Measurements from ENCODE around the gene NAA30.

The NAA30 gene

DNA sequence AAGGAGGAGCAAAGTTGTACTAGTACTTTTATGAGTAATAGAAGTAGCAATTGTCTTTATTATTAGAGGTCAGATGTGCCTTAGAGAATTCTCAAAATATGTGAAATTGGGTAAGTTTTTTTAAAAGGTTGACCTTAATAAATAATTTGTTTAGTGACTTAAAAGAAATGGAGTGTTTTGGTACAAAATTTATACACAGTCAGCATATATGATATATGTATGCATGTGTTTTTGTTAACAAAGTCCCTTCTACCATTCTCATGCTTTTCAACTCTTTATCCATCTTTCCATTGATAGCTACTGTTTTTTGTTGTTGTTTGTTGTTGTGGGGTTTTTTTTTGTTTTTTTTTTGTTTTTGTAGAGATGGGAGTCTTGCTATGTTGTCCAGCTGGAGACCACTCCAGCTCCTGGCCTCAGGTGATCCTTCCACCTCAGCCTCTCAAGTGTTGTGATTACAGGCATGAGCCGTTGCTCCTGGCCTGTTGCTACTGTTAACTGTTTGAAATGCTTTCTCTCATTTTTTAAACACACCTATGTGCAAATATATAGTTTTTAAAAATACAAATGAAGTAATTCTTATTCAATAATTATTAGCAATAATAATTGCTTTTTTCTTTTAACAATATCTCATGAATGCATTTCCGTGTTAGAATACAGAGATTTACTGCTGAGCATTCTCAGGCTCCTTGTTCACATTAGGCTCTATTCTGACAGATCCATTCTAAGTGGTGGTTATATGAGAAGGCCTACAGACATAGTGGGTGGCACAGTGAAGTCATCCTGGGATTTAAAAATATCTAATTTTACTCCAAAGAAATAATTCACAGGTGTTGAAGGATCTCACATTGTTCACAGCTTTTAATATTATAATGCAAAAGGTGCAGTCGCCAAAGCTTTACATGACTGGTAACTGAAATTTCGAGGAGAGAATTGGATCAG lies 10.4 kb downstream of the NAA30 start:
- DNase-seq: no peak

DNA sequence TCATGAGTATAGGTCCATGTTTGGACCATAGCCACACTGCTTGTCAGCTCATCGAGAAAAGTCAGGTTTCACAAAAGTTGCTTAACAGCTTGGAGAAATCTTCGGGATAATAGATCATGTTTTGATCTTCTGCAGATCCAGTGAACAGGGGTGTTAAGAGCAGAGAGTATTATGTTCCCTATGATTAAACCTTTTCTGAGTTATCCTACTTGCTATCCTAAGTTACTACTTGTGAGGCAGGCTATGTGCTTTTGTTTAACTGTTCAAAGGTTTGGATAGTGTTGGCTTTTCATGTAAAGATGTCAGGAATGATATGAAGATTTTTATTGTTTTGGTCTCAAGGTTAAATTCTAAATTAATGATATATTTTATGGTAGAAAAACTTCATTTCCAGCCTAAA lies 11.1 kb downstream of the NAA30 start:
- DNase-seq: no peak

DNA sequence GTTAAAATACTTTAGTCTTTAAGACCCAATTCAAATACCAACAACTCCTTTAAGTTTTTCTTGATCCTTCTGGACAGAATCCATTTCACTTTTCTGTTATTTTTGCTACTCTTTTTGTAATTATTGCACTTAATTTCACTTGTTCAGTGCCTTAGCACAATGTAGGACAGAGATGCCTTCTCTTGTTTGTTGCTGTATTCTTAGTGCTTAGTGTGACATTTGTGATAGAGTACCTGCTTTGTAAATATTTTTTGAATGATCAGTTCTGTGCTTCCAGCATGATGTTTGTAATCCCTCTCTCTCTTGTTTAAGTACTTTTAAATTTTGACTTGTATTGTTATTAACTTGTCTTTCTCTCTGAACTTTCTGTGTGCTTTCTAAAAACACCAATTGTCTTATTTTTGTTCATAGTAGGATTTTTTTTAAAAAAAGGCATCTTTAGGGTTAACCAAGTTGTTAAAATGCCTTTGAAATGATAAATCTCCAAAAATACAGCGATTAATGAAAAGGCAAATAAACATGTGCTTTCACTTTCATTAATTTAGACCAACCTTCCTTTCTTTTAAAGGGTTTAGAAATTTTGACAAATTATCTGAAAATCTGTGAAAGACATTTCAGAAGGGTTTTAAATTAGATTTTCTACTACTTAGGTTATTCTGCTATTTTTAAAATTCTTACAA lies 11.9 kb downstream of the NAA30 start:
- no peak for DNase-seq

DNA sequence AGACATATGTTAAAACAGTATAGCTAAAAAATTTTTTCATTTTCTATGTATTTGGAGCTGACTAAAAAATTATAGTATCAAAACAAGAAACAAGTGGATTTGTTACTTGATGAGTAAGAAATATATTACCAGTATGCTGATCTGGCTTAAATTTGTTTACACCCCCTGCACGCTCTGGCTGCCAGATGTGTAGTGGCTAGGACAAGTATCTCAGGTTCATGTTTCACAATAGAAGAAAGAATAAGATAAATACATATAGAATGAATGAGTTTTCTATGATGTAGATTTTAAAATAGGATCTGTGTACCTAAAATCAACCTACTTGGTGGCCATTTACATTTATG lies 13.1 kb downstream of the NAA30 start:
- no peak for DNase-seq

DNA sequence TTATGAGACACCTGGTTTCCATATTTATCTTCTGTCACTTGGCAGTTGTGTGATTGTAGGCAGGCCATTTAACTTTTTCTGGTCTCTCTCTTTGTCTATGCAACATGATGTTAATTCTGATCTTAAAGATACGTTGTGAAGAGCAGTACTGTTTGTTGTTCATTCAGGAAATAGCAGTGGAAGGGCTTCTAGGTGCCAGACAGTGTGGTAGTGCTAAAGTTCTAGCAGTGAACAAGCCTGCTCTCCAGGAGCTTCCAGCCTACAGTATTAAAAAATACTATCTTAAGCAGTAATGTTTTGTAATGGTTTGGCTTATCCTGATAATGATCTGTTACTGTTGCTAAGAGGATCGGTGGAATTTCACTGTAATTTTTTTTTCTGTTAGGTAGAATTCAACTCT lies 15.2 kb downstream of the NAA30 start:
- DNase-seq: no peak

DNA sequence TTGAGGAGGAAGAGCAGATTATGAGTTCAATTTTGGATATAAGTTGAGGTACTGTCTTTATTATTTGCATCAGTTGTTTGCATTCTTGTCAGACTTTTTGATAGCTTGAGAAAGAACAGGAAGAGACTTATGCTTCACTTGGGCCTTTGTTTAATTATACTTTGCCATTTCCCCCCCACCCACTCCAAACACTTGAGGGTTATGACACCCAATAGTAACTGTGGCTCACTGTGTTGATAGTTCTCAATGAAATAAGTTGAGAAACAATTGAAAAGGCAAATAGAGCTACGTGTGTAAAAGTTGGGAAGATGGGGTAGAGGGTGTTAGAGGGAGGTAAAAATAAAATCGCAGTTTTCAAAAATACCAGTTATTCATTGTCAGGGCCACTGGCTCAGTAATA lies 17.7 kb downstream of the NAA30 start:
- no peak for DNase-seq

DNA sequence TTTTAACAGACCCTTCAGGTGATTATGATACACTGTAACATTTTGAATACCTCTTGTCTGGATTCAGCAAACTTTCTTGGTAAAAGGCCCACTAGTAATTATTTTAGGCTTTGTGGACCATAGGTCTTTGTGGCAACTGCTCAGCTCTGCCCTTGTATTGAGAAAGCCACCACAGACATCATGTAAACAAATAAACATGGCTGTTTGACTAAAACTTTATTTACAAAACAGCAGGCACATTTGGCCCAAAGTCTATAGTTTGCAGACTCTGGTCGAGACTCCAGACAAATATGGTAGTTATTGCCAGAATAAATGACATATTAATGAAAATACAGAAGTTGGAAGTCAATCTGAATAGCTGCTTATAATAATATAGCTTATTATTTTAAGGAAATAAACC lies 18.2 kb downstream of the NAA30 start:
- DNase-seq: no peak

DNA sequence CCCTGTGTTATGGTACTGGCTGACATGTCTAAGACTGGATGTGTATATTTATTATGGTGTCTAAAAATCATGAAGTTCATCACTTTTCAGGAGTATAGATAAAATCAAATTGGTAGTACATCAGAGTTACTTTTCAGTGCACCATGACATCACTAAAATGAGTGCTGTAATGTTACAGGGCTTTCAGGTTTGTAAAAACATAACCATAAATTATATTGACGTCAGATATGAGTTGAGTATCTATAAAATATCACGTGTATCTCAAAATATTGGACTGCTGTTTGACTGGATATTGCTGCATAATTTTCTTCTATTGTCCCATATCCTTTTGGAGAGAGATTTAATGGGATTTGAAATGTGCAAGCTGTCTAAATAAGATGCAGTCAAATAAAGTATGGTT lies 22.0 kb downstream of the NAA30 start:
- DNase-seq: no peak

DNA sequence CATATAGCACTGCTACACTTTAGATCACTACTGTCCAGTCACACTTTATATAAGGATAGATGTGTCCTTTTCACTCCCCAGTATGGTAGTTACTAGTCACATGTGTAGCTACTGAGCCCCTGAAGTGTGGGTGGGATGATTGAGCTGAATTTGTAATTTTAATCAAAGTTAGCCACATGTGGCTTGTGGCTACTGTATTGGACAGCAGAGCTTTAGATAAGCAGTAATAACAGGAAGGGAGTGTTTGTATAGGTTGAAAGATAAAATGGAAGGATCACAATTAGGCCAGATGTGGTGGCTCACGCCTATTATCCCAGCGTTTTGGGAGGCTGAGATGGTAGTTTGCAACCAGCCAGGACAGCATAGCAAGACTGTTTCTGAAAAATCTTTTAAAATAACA lies 23.5 kb downstream of the NAA30 start:
- DNase-seq: no peak

DNA sequence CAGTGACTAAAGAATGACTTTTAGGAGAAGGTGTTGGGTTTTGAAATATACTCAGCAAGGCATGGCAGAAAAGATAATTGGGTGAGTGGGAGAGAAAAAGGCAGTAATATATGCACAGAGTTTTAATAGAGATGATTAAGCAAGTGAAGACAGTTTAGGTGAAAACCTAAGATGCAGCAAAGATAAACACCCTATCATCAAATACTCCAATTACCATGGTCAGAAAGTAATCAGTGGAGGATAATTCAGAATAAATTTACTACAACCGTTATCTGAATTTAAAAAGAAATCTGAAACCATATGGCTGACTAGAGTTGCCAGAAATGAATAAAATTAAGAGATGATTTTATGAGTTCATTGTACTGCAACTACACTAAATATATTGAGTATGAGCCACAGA lies 26.8 kb downstream of the NAA30 start:
- DNase-seq: no peak

DNA sequence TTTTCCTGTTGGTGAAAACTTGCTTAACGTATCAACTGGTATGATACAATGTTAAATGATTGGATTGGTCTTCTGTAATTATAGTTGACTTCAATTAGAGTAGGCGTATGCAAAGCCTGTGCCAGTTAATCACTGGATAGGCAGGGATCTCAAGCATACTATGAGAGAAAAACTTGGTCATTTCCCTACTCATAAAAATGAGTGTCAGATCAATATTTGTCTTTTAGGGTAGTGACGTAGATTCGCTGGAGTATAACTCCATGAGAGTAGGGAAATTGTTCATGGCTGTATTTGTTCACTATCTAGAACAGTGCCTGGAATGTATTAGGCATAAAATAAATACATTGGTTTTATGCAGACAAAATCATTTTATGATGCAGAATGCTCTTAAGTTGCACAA lies 28.6 kb downstream of the NAA30 start:
- DNase-seq: no peak

DNA sequence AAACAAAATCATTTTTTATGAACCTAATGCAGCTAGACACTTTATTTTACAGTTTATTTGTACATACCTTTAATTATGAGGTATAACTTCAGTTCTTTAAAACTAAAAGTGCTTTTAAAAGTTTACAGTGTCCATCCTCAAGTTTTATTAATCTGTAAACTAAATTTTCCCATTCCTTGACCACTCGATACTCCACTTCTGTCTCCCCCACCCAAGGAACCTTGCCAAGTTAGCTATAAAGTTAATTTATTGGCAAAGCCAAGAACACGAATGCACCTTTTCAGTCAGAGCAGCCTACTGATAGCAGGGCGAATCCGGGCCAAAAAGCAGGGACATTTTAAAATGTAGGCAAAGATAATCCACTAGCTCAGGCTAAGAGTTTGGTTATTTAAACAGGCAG lies 29.6 kb downstream of the NAA30 start:
- DNase-seq: no peak

DNA sequence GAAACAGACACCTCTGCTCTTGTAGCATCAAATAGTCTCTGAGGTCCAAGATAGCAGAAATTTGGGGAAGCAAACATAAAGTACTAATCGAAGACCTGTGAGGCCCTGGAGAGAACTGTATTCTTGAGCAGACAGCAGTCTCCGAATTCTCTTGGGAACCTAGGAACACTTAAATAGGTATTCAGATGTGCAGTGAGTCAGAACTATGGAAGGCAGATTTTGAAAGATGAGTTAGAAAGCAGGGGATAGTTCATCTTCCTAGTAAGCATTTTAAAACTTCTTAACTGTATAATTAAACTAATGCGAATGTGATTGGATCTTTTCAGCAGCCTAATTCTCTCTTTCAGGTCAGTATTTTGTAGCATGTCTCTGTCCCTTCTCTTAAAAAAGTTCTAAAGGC lies 30.6 kb downstream of the NAA30 start:
- no peak for DNase-seq

DNA sequence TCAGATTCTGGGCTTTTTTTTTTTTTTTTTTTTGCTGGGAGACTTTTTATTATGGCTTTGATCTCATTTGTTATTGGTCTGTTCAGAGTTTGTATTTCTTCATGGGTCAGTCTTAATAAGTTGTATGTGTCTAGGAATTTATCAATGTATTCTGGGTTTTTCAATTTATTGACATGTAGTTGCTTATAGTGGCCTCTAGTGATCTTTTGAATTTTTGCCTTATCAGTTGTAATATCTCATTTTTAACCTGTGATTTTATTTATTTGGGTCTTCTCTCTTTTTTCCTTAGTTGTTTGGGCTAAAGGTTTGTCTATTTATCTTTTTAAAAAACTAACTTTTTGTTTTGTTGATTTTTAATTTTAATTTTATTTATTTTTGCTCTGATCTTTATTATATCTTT lies 45.5 kb downstream of the NAA30 start:
- DNase-seq: no peak

DNA sequence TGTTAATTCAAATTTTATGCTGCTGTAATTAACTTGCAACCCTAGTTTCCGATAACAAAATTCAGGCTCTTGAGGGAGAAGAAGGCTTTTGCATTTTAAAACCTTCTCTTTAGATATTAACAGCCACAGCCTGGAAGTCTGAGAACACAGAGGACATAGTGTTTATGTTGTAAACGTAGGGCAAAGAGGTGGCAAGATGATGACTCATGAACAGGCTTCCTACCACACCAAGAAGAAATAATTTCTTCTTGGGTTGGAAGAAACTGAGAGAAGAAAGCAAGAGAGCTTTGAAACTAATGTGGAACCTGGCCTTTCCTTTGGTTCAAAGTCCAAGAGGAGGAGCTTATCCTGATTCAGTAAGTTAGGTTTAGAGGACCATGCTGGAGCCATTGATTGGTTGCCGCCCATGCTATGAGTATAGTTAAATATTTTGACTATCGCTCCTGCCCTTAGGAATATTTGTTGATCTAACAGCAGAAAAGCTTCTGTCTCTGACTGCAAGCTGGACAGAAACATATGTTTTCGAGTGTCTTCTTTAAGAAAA lies 71.5 kb downstream of the NAA30 start:
- no peak for DNase-seq

DNA sequence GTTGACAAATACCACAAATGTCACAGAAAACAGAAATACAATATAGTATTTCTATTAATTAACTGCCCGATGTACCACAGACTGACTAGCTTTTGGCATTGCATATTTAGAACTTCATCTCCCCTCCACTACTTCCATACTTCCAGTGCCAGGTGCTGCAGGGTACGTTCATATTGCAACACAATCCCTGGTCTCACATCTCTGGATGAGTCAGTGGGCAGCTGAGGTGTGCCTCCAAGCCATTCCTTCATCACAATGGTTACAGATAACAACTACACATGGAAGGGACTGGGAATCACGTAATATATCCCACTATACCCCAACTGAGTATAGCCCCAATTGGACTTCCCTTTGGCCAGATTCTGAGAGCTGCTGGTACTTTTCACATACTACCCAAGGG lies 72.2 kb downstream of the NAA30 start:
- DNase-seq: no peak

DNA sequence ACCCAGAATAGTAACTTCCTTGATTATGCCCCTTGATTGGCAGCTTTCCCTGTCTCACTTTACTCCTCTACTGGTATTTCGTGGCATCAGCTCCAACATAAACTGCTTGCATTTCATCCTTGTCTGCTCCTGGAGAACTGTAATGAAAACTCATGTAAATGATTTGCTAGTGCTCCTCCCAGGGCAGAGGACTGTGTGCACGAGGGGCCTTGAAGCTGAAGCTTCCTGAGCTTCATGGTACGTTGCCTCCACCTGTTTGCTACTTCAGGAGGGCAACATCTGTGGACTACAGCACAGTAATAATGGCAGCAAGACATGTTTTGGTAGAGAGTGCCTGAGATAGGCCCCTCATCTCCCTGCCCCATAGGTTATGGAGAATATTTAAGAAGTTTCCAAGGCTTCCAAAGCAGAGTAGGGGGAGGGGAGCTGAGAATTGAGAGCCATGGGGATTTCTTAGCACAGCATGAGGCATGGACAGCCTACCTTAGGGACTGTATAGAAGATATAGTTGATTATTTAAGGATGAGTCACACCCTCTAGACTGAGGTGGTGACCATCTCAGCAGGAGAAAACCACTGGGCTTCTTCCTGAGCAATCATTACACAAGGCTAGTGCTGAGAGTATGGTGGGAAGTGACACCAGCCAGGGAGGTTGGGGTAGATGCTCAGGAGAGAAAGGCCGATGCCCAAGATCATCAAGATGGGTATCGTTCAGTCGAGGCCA lies 73.8 kb downstream of the NAA30 start:
- DNase-seq: no peak

All from RPMI8226 (cell line).